Fibroblast of lung (primary cell): ENCODE data around the gene UAP1L1.

ENCODE experiments used
- CTCF ChIP-seq, 2 donors: IDR thresholded peaks in 1 of 2; conservative IDR thresholded peaks in 1 of 2; 1 replicate in 1 of 2; 2 replicates in 1 of 2; pipeline ENCODE4 v1.5.1; 2011 to 2012; ENCODE audit warnings: low read length in 2 of 2, control low read depth in 1 of 2, inconsistent platforms in 1 of 2, low read depth in 1 of 2, mild to moderate bottlenecking in 1 of 2
- EZH2 ChIP-seq: IDR thresholded peaks from 2 replicates; pipeline ENCODE4 v1.5.1; 2012; ENCODE audit warnings: low read length, control low read depth, mild to moderate bottlenecking; ENCODE audit errors: missing control alignments

- TF ChIP-seq CTCF (conservative IDR thresholded peaks at IDR 0.05 in 1 of 2, IDR thresholded peaks at IDR 0.05 in 1 of 2; ENCODE audit: low read depth in 1 of 2, low read length in 2 of 2) (no peak), EZH2 (no peak)
Measured at GRCh38 chr9:137088121-137088520, 10.8 kb downstream of the UAP1L1 start.
